ENCODE data around the gene KIF14. TPM values are rescaled to one million over a fixed set of nuclear protein-coding genes. Genes with fewer than 3 reads are reported as not detected.

Gene KIF14
- polyA plus RNA-seq, 1 of the 3 experiments (the other 2 are of a cell fraction) = 1.2 TPM

DNA sequence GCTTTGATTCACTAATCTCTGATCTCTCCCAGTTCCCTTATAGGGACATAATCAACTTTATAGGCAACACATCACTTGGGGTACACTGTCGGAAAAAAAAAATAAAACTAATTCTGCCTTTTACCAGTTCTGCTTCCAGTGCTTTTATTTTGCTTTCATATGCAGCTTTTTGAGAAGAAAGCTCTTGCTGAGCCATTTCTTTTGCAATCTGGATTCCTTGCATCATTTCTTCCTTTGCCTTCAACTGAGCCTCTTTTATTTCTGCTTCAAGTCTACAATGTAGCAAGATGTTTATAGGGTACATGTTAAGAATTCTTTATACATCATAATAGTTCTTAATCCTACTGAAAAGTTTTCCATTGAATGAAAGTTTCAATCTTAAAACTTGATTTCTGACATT lies 30.6 kb downstream of the KIF14 start:
- TF ChIP-seq FOXM1 (IDR thresholded peaks at IDR 0.05; ENCODE audit: low read depth) = no peak
- TF ChIP-seq, protein P1, sequence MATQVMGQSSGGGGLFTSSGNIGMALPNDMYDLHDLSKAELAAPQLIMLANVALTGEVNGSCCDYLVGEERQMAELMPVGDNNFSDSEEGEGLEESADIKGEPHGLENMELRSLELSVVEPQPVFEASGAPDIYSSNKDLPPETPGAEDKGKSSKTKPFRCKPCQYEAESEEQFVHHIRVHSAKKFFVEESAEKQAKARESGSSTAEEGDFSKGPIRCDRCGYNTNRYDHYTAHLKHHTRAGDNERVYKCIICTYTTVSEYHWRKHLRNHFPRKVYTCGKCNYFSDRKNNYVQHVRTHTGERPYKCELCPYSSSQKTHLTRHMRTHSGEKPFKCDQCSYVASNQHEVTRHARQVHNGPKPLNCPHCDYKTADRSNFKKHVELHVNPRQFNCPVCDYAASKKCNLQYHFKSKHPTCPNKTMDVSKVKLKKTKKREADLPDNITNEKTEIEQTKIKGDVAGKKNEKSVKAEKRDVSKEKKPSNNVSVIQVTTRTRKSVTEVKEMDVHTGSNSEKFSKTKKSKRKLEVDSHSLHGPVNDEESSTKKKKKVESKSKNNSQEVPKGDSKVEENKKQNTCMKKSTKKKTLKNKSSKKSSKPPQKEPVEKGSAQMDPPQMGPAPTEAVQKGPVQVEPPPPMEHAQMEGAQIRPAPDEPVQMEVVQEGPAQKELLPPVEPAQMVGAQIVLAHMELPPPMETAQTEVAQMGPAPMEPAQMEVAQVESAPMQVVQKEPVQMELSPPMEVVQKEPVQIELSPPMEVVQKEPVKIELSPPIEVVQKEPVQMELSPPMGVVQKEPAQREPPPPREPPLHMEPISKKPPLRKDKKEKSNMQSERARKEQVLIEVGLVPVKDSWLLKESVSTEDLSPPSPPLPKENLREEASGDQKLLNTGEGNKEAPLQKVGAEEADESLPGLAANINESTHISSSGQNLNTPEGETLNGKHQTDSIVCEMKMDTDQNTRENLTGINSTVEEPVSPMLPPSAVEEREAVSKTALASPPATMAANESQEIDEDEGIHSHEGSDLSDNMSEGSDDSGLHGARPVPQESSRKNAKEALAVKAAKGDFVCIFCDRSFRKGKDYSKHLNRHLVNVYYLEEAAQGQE (IDR thresholded peaks at IDR 0.05; ENCODE audit: low read depth, low read length) = no peak
- TF ChIP-seq RXRA (IDR thresholded peaks at IDR 0.05; ENCODE audit: borderline replicate concordance, low read depth) = no peak
- no peak for TF ChIP-seq EP300 (IDR thresholded peaks at IDR 0.05; ENCODE audit: borderline replicate concordance in 1 of 2, low read depth in 1 of 2, low read length in 1 of 2)
- TF ChIP-seq TAF1 (IDR thresholded peaks at IDR 0.05; ENCODE audit: borderline replicate concordance, low read depth, low read length) = no peak
- TF ChIP-seq CHD2 (IDR thresholded peaks at IDR 0.05; ENCODE audit: low read length, partially characterized antibody) = no peak
- TF ChIP-seq NRF1 (IDR thresholded peaks at IDR 0.05; ENCODE audit: low read depth, low read length) = no peak
- TF ChIP-seq, protein P2, sequence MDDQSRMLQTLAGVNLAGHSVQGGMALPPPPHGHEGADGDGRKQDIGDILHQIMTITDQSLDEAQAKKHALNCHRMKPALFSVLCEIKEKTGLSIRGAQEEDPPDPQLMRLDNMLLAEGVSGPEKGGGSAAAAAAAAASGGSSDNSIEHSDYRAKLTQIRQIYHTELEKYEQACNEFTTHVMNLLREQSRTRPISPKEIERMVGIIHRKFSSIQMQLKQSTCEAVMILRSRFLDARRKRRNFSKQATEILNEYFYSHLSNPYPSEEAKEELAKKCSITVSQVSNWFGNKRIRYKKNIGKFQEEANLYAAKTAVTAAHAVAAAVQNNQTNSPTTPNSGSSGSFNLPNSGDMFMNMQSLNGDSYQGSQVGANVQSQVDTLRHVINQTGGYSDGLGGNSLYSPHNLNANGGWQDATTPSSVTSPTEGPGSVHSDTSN (IDR thresholded peaks at IDR 0.05) = no peak
- no peak for TF ChIP-seq JUND (IDR thresholded peaks at IDR 0.05)
- peaks cover 3% of the 10 kb centered on the region for H3F3A ChIP-seq (replicated peaks; ENCODE audit: insufficient read depth)
- WGBS (ENCODE audit: low lambda C conversion rate) = 96% methylated on average over 1 of the region's 1 CpG
- H3K9ac ChIP-seq = no peak overlapping the region
- no peaks in the 10 kb centered on the region for H3K9me3 ChIP-seq
- POLR2A ChIA-PET = no interaction called here
- H3K4me2 ChIP-seq = no peak overlapping the region
- H3K27me3 ChIP-seq (ENCODE audit: insufficient read depth) = no peaks in the 10 kb centered on the region
- no peak overlapping the region for H3K4me3 ChIP-seq (ENCODE audit: low read depth in 2 of 2, low read length in 1 of 2)
- no peaks in the 10 kb centered on the region for H4K20me1 ChIP-seq (ENCODE audit: insufficient read depth)
- H3K4me1 ChIP-seq (ENCODE audit: control insufficient read depth in 1 of 2, insufficient read depth in 2 of 2, low read depth in 1 of 2, low read length in 1 of 2) = no peaks in the 10 kb centered on the region
- H3K79me2 ChIP-seq (ENCODE audit: insufficient read depth) = no peaks in the 10 kb centered on the region
- CTCF ChIA-PET = interaction anchor here (1.3 to 2.7 kb wide), 2 partner anchors 31 to 32 kb away, joined by 3 to 8 read pairs; no protein-coding TSS in a partner anchor
- DNase-seq = no peak
- H3K27ac ChIP-seq (ENCODE audit: low read depth in 2 of 2, low read length in 1 of 2) = no peak overlapping the region
- H3K9me2 ChIP-seq = no peaks in the 10 kb centered on the region
- H2AFZ ChIP-seq (ENCODE audit: low read depth) = no peak overlapping the region
- H3K36me3 ChIP-seq (replicated peaks in 1 of 2; ENCODE audit: control insufficient read depth in 1 of 2, insufficient read depth in 2 of 2, low read length in 1 of 2) = peaks cover 25 to 50% of the 10 kb centered on the region in 2 experiments

DNA sequence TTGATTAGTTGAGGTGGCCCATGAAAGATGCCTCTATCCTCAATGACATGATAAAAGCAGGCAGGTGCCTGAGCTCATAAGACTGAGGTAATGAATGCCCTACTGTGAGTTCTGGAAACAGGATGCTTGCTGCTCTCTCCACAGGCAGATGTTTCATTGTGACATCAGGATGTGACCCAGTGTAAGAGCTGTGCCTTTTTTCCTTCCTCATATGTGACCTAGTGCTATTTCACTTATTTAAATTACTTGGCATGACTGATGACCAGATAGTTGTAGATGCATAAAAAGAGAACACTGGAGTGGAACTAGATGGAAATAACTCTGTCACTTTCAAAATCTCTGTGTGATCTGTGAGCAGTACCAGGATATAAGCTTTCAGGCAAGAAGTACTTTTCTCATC lies 31.9 kb downstream of the KIF14 start:
- Histone ChIP-seq H3K4me1 (ENCODE audit: control insufficient read depth in 1 of 2, insufficient read depth in 2 of 2, low read depth in 1 of 2, low read length in 1 of 2) (no peaks in the 10 kb centered on the region), H3K4me2 (no peak overlapping the region), H3K4me3 (ENCODE audit: low read depth in 2 of 2, low read length in 1 of 2) (no peak overlapping the region), H3K9me2 (no peaks in the 10 kb centered on the region), H3K27ac (ENCODE audit: low read depth in 2 of 2, low read length in 1 of 2) (no peak overlapping the region), H3K79me2 (ENCODE audit: insufficient read depth) (no peaks in the 10 kb centered on the region), H3K9ac (no peak overlapping the region), H3F3A (replicated peaks; ENCODE audit: insufficient read depth) (no peaks in the 10 kb centered on the region), H3K9me3 (no peaks in the 10 kb centered on the region), H3K36me3 (replicated peaks in 1 of 2; ENCODE audit: control insufficient read depth in 1 of 2, insufficient read depth in 2 of 2, low read length in 1 of 2) (peaks cover 23 to 58% of the 10 kb centered on the region in 2 experiments), H3K27me3 (ENCODE audit: insufficient read depth) (no peaks in the 10 kb centered on the region), H4K20me1 (ENCODE audit: insufficient read depth) (no peaks in the 10 kb centered on the region), H2AFZ (ENCODE audit: low read depth) (no peak overlapping the region)
- CTCF ChIA-PET = no interaction called here
- POLR2A ChIA-PET = no interaction called here
- no peak for DNase-seq
- TF ChIP-seq CHD2 (IDR thresholded peaks at IDR 0.05; ENCODE audit: low read length, partially characterized antibody) (no peak), TEAD4 (IDR thresholded peaks at IDR 0.05; ENCODE audit: borderline replicate concordance, insufficient read depth) (no peak), TCF12 (IDR thresholded peaks at IDR 0.05) (no peak), RAD21 (IDR thresholded peaks at IDR 0.05; ENCODE audit: low read length) (no peak), EZH2phosphoT487 (IDR thresholded peaks at IDR 0.05; ENCODE audit: borderline replicate concordance, low read depth) (no peak), FOXM1 (IDR thresholded peaks at IDR 0.05; ENCODE audit: low read depth) (no peak)
- TF ChIP-seq, protein P3, sequence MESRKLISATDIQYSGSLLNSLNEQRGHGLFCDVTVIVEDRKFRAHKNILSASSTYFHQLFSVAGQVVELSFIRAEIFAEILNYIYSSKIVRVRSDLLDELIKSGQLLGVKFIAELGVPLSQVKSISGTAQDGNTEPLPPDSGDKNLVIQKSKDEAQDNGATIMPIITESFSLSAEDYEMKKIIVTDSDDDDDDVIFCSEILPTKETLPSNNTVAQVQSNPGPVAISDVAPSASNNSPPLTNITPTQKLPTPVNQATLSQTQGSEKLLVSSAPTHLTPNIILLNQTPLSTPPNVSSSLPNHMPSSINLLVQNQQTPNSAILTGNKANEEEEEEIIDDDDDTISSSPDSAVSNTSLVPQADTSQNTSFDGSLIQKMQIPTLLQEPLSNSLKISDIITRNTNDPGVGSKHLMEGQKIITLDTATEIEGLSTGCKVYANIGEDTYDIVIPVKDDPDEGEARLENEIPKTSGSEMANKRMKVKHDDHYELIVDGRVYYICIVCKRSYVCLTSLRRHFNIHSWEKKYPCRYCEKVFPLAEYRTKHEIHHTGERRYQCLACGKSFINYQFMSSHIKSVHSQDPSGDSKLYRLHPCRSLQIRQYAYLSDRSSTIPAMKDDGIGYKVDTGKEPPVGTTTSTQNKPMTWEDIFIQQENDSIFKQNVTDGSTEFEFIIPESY (IDR thresholded peaks at IDR 0.05; ENCODE audit: borderline replicate concordance, low read depth) = no peak
- TF ChIP-seq, protein P4, sequence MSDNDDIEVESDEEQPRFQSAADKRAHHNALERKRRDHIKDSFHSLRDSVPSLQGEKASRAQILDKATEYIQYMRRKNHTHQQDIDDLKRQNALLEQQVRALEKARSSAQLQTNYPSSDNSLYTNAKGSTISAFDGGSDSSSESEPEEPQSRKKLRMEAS (IDR thresholded peaks at IDR 0.05; ENCODE audit: low read depth) = no peak
- TF ChIP-seq, protein P2 (IDR thresholded peaks at IDR 0.05) = no peak
- TF ChIP-seq, protein P1 (IDR thresholded peaks at IDR 0.05; ENCODE audit: low read depth, low read length) = no peak

Measured in SK-N-SH (cell line).